Measurements from ENCODE around the gene B3GALT4. TPM values are rescaled to one million over a fixed set of nuclear protein-coding genes. Genes with fewer than 3 reads are reported as not detected.

Gene B3GALT4
- total and polyA plus RNA-seq, 2 of the 13 experiments (the other 11 are each of a cell fraction or from before 2014, with no cell fraction given): 0.04 to 0.27 TPM

GRCh38 chr6:33271468-33272274 lies 5.3 kb upstream of the B3GALT4 start, which contains the start of the genes RPS18 and VPS52 (continued):
- TF ChIP-seq ELK4 (CRISPR knock-in tag; IDR thresholded peaks at IDR 0.05; ENCODE audit: borderline replicate concordance): no peak; the same call in 1 of the 2 replicates
- 0 out of 2 replicates have a peak, but pooled peaks have one; percentile 33 for TF ChIP-seq NR2F6 (IDR thresholded peaks at IDR 0.05)
- peak; percentile 17; the same call in 1 of the 2 replicates for TF ChIP-seq NR2F6 (CRISPR knock-in tag; IDR thresholded peaks at IDR 0.05)
- peak; percentile 84 for TF ChIP-seq ZNF335 (CRISPR knock-in tag; IDR thresholded peaks at IDR 0.05)
- peak; percentile 78 for TF ChIP-seq GABPA (IDR thresholded peaks at IDR 0.05; ENCODE audit: low read depth, low read length)
- peak; percentile 98 for TF ChIP-seq GABPA (CRISPR knock-in tag; IDR thresholded peaks at IDR 0.05; ENCODE audit: low read depth)
- peak; percentile 96 for TF ChIP-seq ZNF430 (CRISPR knock-in tag; IDR thresholded peaks at IDR 0.05)
- TF ChIP-seq GRHL1 (CRISPR knock-in tag; conservative IDR thresholded peaks at IDR 0.05): no peak
- TF ChIP-seq MED1 (CRISPR knock-in tag; IDR thresholded peaks at IDR 0.05): peak; percentile 88
- peak; percentile 96; the same call in 1 of the 2 replicates for TF ChIP-seq AHR (CRISPR knock-in tag; IDR thresholded peaks at IDR 0.05)
- TF ChIP-seq TERF1 (CRISPR knock-in tag; IDR thresholded peaks at IDR 0.05): 0 out of 2 replicates have a peak, but pooled peaks have one; percentile 27
- TF ChIP-seq ZNF577 (CRISPR knock-in tag; IDR thresholded peaks at IDR 0.05; ENCODE audit: borderline replicate concordance, low read depth): no peak; the same call in 1 of the 2 replicates
- TF ChIP-seq ZNF275 (CRISPR knock-in tag; IDR thresholded peaks at IDR 0.05; ENCODE audit: borderline replicate concordance): peak; percentile 93
- TF ChIP-seq ZNF567 (CRISPR knock-in tag; IDR thresholded peaks at IDR 0.05; ENCODE audit: borderline replicate concordance): peak; percentile 52; the same call in 1 of the 2 replicates
- peak; percentile 60; the same call in 1 of the 2 replicates for TF ChIP-seq KDM1A (CRISPR knock-in tag; IDR thresholded peaks at IDR 0.05)
- TF ChIP-seq RNF2 (conservative IDR thresholded peaks at IDR 0.05; ENCODE audit: low read depth): peak; percentile 85
- peak; percentile 43; the same call in 1 of the 2 replicates for TF ChIP-seq ZNF770 (CRISPR knock-in tag; IDR thresholded peaks at IDR 0.05)
- TF ChIP-seq SP140L (CRISPR knock-in tag; IDR thresholded peaks at IDR 0.05; ENCODE audit: borderline replicate concordance): no peak; the same call in 1 of the 2 replicates
- TF ChIP-seq BHLHE40 (IDR thresholded peaks at IDR 0.05; ENCODE audit: low read length): no peak; the same call in 1 of the 2 replicates
- TF ChIP-seq RBM39 (IDR thresholded peaks at IDR 0.05; ENCODE audit: low read depth, low read length, poor library complexity, severe bottlenecking): peak; percentile 65
- TF ChIP-seq AGO1 (IDR thresholded peaks at IDR 0.05; ENCODE audit: low read depth, low read length, poor library complexity, severe bottlenecking): peak; percentile 70
- no peak for TF ChIP-seq ZNF616 (CRISPR knock-in tag; IDR thresholded peaks at IDR 0.05; ENCODE audit: low read depth)
